OCI-LY3 (cell line): Measurements from ENCODE around the gene KAZN.

Experiments used
- H2AFZ ChIP-seq: fragments of 200-600, 300-600 bp; shearing (Covaris generic); 2 replicates; pipeline ENCODE4 v1.6.0; 2014; ENCODE audit warnings: antibody characterized with exemption, low read depth, low read length
- H3K27ac ChIP-seq: fragments of 200-600, 300-600 bp; sonication (generic); 2 replicates; pipeline ENCODE4 v1.5.1; 2014; ENCODE audit warnings: mild to moderate bottlenecking, low read length, moderate library complexity, mixed read lengths
- H3K27me3 ChIP-seq: fragments of 200-600, 300-600 bp; sonication (generic); 2 replicates; pipeline ENCODE4 v1.6.1; 2014; ENCODE audit warnings: low read depth, low read length, mixed read lengths
- H3K36me3 ChIP-seq: fragments of 200-600, 300-600 bp; sonication (generic); replicated peaks from 2 replicates; pipeline ENCODE3; 2014; ENCODE audit warnings: low read depth, low read length, mixed read lengths
- H3K4me1 ChIP-seq: fragments of 300-600, 200-600 bp; sonication (generic); 2 replicates; pipeline ENCODE4 v1.6.1; 2014; ENCODE audit warnings: low read length, mixed read lengths
- H3K4me2 ChIP-seq: fragments of 200-600, 300-600 bp; sonication (generic); 2 replicates; pipeline ENCODE4 v1.6.1; 2014; ENCODE audit warnings: low read length, mixed read lengths
- H3K4me3 ChIP-seq: fragments of 300-600, 200-600 bp; sonication (generic); 2 replicates; pipeline ENCODE4 v1.5.1; 2014; ENCODE audit warnings: antibody characterized with exemption, mild to moderate bottlenecking, low read length, moderate library complexity
- H3K79me2 ChIP-seq: fragments of 300-600, 200-600 bp; shearing (Covaris generic); 2 replicates; pipeline ENCODE4 v1.6.1; 2014; ENCODE audit warnings: mild to moderate bottlenecking, low read length, mixed read lengths
- H3K9ac ChIP-seq: fragments of 300-600, 200-600 bp; shearing (Covaris generic); 2 replicates; pipeline ENCODE4 v1.6.0; 2014; ENCODE audit warnings: mild to moderate bottlenecking, low read length, moderate library complexity
- H3K9me3 ChIP-seq: fragments of 200-600, 300-600 bp; shearing (Covaris generic); 2 replicates; pipeline ENCODE4 v1.6.1; 2014; ENCODE audit warnings: low read length, mixed read lengths; ENCODE audit not compliant: insufficient read depth
- H4K20me1 ChIP-seq: fragments of 200-600, 300-600 bp; sonication (generic); 2 replicates; pipeline ENCODE4 v1.6.1; 2016; ENCODE audit warnings: low read length, mixed read lengths; ENCODE audit not compliant: insufficient read depth
- CTCF ChIP-seq: fragments of 200-600, 300-600 bp; sonication (generic); IDR thresholded peaks from 2 replicates; pipeline ENCODE4 v1.5.1; 2014; ENCODE audit warnings: antibody characterized with exemption, low read length, low read depth
- EZH2phosphoT487 ChIP-seq: fragments of 200-600 bp; shearing (Covaris generic); IDR thresholded peaks from 2 replicates; pipeline ENCODE4 v1.6.1; 2018; ENCODE audit warnings: antibody characterized with exemption, mixed run types, low read depth

KAZN gene

GRCh38 chr1:14652840-14653239 lies 54.4 kb downstream of the KAZN start:
- H3K79me2 ChIP-seq = no peaks in the 10 kb centered on the region
- no peaks in the 10 kb centered on the region for H3K36me3 ChIP-seq
- H3K9ac ChIP-seq = no peak overlapping the region
- no peak overlapping the region for H3K27ac ChIP-seq
- no peak overlapping the region for H3K4me2 ChIP-seq
- no peak overlapping the region for H2AFZ ChIP-seq
- H3K27me3 ChIP-seq = no peaks in the 10 kb centered on the region
- no peaks in the 10 kb centered on the region for H3K9me3 ChIP-seq
- no peaks in the 10 kb centered on the region for H4K20me1 ChIP-seq
- H3K4me1 ChIP-seq = no peaks in the 10 kb centered on the region
- TF ChIP-seq CTCF (no peak), EZH2phosphoT487 (no peak)
- no peak overlapping the region for H3K4me3 ChIP-seq

GRCh38 chr1:14653461-14653960 lies 55.0 kb downstream of the KAZN start:
- H3K9ac ChIP-seq = no peak overlapping the region
- no peaks in the 10 kb centered on the region for H3K79me2 ChIP-seq
- no peak overlapping the region for H2AFZ ChIP-seq
- no peaks in the 10 kb centered on the region for H3K9me3 ChIP-seq
- H3K4me2 ChIP-seq = no peak overlapping the region
- H3K36me3 ChIP-seq = no peaks in the 10 kb centered on the region
- H3K4me1 ChIP-seq = no peaks in the 10 kb centered on the region
- no peaks in the 10 kb centered on the region for H4K20me1 ChIP-seq
- no peaks in the 10 kb centered on the region for H3K27me3 ChIP-seq
- H3K27ac ChIP-seq = no peak overlapping the region
- TF ChIP-seq EZH2phosphoT487 (no peak), CTCF (no peak)
- no peak overlapping the region for H3K4me3 ChIP-seq

- Histone ChIP-seq H3K4me1 (no peaks in the 10 kb centered on the region), H3K27ac (no peak overlapping the region), H3K4me3 (no peak overlapping the region), H3K9me3 (no peaks in the 10 kb centered on the region), H3K79me2 (no peaks in the 10 kb centered on the region), H2AFZ (no peak overlapping the region), H3K36me3 (no peaks in the 10 kb centered on the region), H3K9ac (no peak overlapping the region), H4K20me1 (no peaks in the 10 kb centered on the region), H3K27me3 (no peaks in the 10 kb centered on the region), H3K4me2 (no peak overlapping the region)
- TF ChIP-seq CTCF = no peak
Observed at GRCh38 chr1:14654554-14654953, 56.1 kb downstream of the KAZN start.

- Histone ChIP-seq H3K79me2 (no peaks in the 10 kb centered on the region), H3K4me1 (no peaks in the 10 kb centered on the region), H3K4me2 (no peak overlapping the region), H3K9me3 (no peaks in the 10 kb centered on the region), H3K27me3 (no peaks in the 10 kb centered on the region), H3K36me3 (no peaks in the 10 kb centered on the region), H4K20me1 (no peaks in the 10 kb centered on the region), H3K9ac (no peak overlapping the region), H3K4me3 (no peak overlapping the region), H3K27ac (no peak overlapping the region), H2AFZ (no peak overlapping the region)
- TF ChIP-seq EZH2phosphoT487 = no peak
- TF ChIP-seq CTCF = no peak
Observed at GRCh38 chr1:14655385-14655784, 56.9 kb downstream of the KAZN start.
